ENCODE measurements around the gene HPGD.

Gene HPGD

GRCh38 chr4:174523025-174523693 lies 871 bp upstream of the HPGD start:
- Histone ChIP-seq H3K4me3 (ENCODE audit: low read length) (peak overlapping the region; percentile 76), H3F3A (ENCODE audit: insufficient read depth, low read length) (peaks cover 5% of the 10 kb centered on the region), H3K4me2 (ENCODE audit: low read depth, low read length) (peak overlapping the region; percentile 87), H3K27me3 (replicated peaks; ENCODE audit: insufficient read depth, low read length) (no peaks in the 10 kb centered on the region), H3K79me2 (ENCODE audit: low read length) (no peaks in the 10 kb centered on the region), H3K9me2 (replicated peaks; ENCODE audit: insufficient read depth, low read length) (no peaks in the 10 kb centered on the region), H4K20me1 (ENCODE audit: insufficient read depth, low read length) (no peaks in the 10 kb centered on the region), H2AFZ (ENCODE audit: low read length) (peak overlapping the region; percentile 81), H3K27ac (ENCODE audit: low read length) (no peak overlapping the region), H3K9ac (ENCODE audit: low read length) (peak overlapping the region; percentile 51; the same call in 1 of the 2 replicates), H3K4me1 (ENCODE audit: low read length) (no peaks in the 10 kb centered on the region), H3K36me3 (replicated peaks; ENCODE audit: insufficient read depth, low read length) (no peaks in the 10 kb centered on the region), H3K9me3 (replicated peaks; ENCODE audit: insufficient read depth, low read length) (no peaks in the 10 kb centered on the region)
- TF ChIP-seq EZH2phosphoT487 (IDR thresholded peaks at IDR 0.05; ENCODE audit: low read length), result no peak
- TF ChIP-seq EZH2 (optimal IDR thresholded peaks at IDR 0.05; ENCODE audit: low read depth, low read length), result no peak
- no peak for TF ChIP-seq CTCF (IDR thresholded peaks at IDR 0.05; ENCODE audit: low read length)
- DNase-seq, result no peak

GRCh38 chr4:174521800-174522182 lies 497 bp downstream of the HPGD start:
- Histone ChIP-seq H3K4me1 (ENCODE audit: low read length) (no peaks in the 10 kb centered on the region), H3K4me3 (ENCODE audit: low read length) (peak overlapping the region; percentile 76), H3F3A (ENCODE audit: insufficient read depth, low read length) (peaks cover 5% of the 10 kb centered on the region), H3K4me2 (ENCODE audit: low read depth, low read length) (peak overlapping the region; percentile 87), H3K27ac (ENCODE audit: low read length) (peak overlapping the region; percentile 40; the same call in 1 of the 2 replicates), H2AFZ (ENCODE audit: low read length) (peak overlapping the region; percentile 81), H3K36me3 (replicated peaks; ENCODE audit: insufficient read depth, low read length) (no peaks in the 10 kb centered on the region), H3K9ac (ENCODE audit: low read length) (peak overlapping the region; percentile 51), H3K9me2 (replicated peaks; ENCODE audit: insufficient read depth, low read length) (no peaks in the 10 kb centered on the region), H3K9me3 (replicated peaks; ENCODE audit: insufficient read depth, low read length) (no peaks in the 10 kb centered on the region), H4K20me1 (ENCODE audit: insufficient read depth, low read length) (no peaks in the 10 kb centered on the region), H3K27me3 (replicated peaks; ENCODE audit: insufficient read depth, low read length) (no peaks in the 10 kb centered on the region), H3K79me2 (ENCODE audit: low read length) (no peaks in the 10 kb centered on the region)
- TF ChIP-seq EZH2 (optimal IDR thresholded peaks at IDR 0.05; ENCODE audit: low read depth, low read length) (no peak), EZH2phosphoT487 (IDR thresholded peaks at IDR 0.05; ENCODE audit: low read length) (no peak), CTCF (IDR thresholded peaks at IDR 0.05; ENCODE audit: low read length) (peak; percentile 15; the same call in 1 of the 2 replicates)
- peak; percentile 57 for DNase-seq

- no peaks in the 10 kb centered on the region for H3K4me1 ChIP-seq (ENCODE audit: low read length)
- no peaks in the 10 kb centered on the region for H3K79me2 ChIP-seq (ENCODE audit: low read length)
- H3K36me3 ChIP-seq (replicated peaks; ENCODE audit: insufficient read depth, low read length), result no peaks in the 10 kb centered on the region
- DNase-seq, result no peak
- peaks cover 5% of the 10 kb centered on the region for H3F3A ChIP-seq (ENCODE audit: insufficient read depth, low read length)
- no peak for TF ChIP-seq EZH2 (optimal IDR thresholded peaks at IDR 0.05; ENCODE audit: low read depth, low read length)
- no peak for TF ChIP-seq EZH2phosphoT487 (IDR thresholded peaks at IDR 0.05; ENCODE audit: low read length)
- no peak for TF ChIP-seq CTCF (IDR thresholded peaks at IDR 0.05; ENCODE audit: low read length)
- no peaks in the 10 kb centered on the region for H3K9me3 ChIP-seq (replicated peaks; ENCODE audit: insufficient read depth, low read length)
- H2AFZ ChIP-seq (ENCODE audit: low read length), result no peak overlapping the region
- H3K27ac ChIP-seq (ENCODE audit: low read length), result no peak overlapping the region
- H4K20me1 ChIP-seq (ENCODE audit: insufficient read depth, low read length), result no peaks in the 10 kb centered on the region
- H3K9me2 ChIP-seq (replicated peaks; ENCODE audit: insufficient read depth, low read length), result no peaks in the 10 kb centered on the region
- H3K27me3 ChIP-seq (replicated peaks; ENCODE audit: insufficient read depth, low read length), result no peaks in the 10 kb centered on the region
- no peak overlapping the region for H3K9ac ChIP-seq (ENCODE audit: low read length)
- H3K4me3 ChIP-seq (ENCODE audit: low read length), result no peak overlapping the region
- H3K4me2 ChIP-seq (ENCODE audit: low read depth, low read length), result no peak overlapping the region
Measured at GRCh38 chr4:174520660-174521059, 1.6 kb downstream of the HPGD start.
